ENCODE data around the gene DNAAF5.
"Not testable (repeated sequence)": the region's sequence is repeated elsewhere in the genome, so short reads cannot be mapped to it uniquely, and the experiment has no call there.

The DNAAF5 gene

DNA sequence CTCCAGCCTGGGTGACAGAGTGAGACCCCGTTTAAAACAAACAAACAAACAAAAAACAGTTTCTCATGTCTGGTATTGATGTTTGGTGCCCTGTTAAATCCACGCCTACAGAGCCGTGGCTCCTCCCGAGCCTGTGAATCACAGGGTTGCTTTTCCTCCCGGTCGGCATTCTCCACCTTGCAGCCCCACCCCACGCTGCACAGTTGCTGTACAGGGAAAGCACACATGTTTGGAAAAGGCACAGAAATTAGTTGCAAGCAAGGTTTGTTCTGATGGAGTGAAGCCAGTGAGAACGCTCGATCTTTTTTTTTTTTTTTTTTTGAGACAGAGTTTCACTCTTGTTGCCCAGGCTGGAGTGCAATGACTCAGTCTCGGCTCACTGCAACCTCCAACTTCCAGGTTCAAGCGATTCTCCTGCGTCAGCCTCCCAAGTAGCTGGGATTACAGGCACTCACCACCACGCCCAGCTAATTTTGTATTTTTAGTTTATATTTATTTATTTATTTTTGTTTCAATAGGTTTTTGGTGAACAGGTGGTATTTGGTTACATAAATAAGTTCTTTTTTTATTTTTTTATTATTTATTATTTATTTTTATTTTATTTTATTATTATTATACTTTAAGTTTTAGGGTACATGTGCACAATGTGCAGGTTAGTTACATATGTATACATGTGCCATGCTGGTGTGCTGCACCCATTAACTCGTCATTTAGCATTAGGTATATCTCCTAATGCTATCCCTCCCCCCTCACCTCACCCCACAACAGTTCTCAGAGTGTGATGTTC is 17.0 kb downstream of the DNAAF5 start:
- H3K4me1 Mint-ChIP-seq (ENCODE audit: low read depth); intact Hi-C loops (cut with micrococcal nuclease); H3K27me3 Mint-ChIP-seq; H3K4me3 Mint-ChIP-seq; H3K9me3 Mint-ChIP-seq; H3K27ac Mint-ChIP-seq: not testable (repeated sequence)
- H3K36me3 Mint-ChIP-seq (ENCODE audit: low read depth) = peaks cover 68% of the 10 kb centered on the region

DNA sequence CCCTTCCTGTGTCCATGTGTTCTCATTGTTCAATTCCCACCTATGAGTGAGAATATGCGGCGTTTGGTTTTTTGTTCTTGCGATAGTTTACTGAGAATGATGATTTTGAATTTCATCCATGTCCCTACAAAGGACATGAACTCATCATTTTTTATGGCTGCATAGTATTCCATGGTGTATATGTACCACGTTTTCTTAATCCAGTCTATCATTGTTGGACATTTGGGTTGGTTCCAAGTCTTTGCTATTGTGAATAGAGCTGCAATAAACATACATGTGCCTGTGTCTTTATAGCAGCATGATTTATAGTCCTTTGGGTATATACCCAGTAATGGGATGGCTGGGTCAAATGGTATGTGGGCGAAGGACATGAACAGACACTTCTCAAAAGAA is 17.6 kb downstream of the DNAAF5 start:
- H3K4me3 Mint-ChIP-seq; H3K27me3 Mint-ChIP-seq; H3K27ac Mint-ChIP-seq; H3K4me1 Mint-ChIP-seq (ENCODE audit: low read depth); H3K9me3 Mint-ChIP-seq; intact Hi-C loops (cut with micrococcal nuclease): not testable (repeated sequence)
- H3K36me3 Mint-ChIP-seq (ENCODE audit: low read depth) = peaks cover 70% of the 10 kb centered on the region

DNA sequence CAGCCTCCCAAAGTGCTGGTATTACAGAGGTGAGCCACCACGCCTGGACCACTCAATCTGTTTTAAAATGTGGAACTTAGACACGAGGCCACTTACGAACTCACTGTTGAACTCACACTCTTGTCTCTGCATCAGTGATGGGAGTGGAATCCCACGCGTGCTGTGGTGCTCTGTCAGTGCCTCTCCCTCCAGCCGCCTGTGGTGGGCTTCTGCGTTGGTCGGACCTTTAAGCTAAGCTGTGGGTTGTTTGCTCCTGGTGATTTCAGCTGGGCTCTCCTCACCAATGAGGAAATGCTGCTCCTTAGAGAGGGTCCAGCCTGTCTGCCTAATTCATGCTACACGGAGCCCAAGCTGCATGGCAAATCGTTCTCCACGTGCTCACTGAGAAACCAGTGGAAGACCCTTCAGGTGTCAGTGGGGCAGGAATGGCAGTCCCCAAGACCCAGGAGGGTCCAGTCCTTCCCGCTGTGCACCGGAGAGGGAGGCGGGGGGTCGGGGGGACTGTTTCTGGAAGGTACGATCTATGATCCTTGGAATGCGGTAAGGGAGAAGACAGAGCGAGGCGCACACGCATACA is 18.4 kb downstream of the DNAAF5 start:
- H3K27me3 Mint-ChIP-seq = no peaks in the 10 kb centered on the region
- H3K4me1 Mint-ChIP-seq (ENCODE audit: low read depth) = no peaks in the 10 kb centered on the region
- no peak overlapping the region for H3K27ac Mint-ChIP-seq
- peaks cover 65% of the 10 kb centered on the region for H3K36me3 Mint-ChIP-seq (ENCODE audit: low read depth)
- H3K4me3 Mint-ChIP-seq = no peak overlapping the region
- H3K9me3 Mint-ChIP-seq = no peaks in the 10 kb centered on the region
- intact Hi-C loops (cut with micrococcal nuclease) = no loop called here

- Mint-ChIP-seq H3K9me3 (no peaks in the 10 kb centered on the region), H3K36me3 (ENCODE audit: low read depth) (peaks cover 61% of the 10 kb centered on the region)
Observed at GRCh38 chr7:745431-746154, 19.1 kb downstream of the DNAAF5 start.

DNA sequence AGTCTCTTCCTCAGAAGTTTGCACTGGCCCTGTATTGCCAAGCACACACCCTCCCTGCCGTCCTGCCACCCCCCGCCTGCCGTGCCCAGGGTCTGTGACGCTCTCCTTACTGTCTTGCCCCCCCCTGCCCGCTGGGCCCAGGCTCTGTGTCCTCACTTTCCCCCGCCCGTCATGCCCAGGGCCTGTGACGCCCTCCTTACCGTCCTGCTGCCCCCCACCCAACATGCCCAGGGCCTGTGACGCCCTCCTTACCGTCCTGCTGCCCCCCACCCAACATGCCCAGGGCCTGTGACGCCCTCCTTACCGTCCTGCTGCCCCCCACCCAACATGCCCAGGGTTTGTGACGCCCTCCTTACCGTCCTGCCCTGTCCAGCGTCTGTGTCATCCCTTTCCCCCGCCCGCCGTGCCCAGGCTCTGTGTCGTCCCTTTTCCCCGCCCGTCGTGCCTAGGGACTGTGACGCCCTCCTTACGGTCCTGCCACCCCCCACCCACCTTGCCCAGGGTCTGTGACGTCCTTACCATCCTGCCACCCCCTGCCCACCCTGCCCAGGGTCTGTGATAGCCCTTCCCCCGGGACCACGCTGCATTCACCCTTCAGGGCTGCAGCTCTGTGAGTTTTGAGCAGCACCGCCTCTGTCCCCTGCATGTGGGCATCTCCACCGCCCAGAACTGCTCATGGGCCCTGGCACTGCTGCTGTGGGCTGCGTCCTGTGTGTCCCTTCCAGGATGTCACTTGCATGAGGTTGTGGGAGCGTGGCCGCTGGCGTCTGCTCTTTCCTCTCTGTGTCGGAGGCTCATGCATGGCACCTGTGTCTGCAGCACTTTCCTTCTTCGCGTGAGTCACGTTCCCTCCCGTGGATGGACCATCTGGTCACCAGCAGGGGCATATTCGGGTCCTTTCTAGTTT is 19.9 kb downstream of the DNAAF5 start:
- Mint-ChIP-seq H3K36me3 (ENCODE audit: low read depth) (peaks cover 58% of the 10 kb centered on the region), H3K27ac (no peak overlapping the region)
- intact Hi-C loops (cut with micrococcal nuclease) = no loop called here

More at GRCh38 chr7:745431-746154, 19.1 kb downstream of the DNAAF5 start:
- H3K4me1 Mint-ChIP-seq (ENCODE audit: low read depth) = no peaks in the 10 kb centered on the region
- H3K4me3 Mint-ChIP-seq = no peak overlapping the region
- H3K27ac Mint-ChIP-seq = no peak overlapping the region
- H3K27me3 Mint-ChIP-seq = no peaks in the 10 kb centered on the region
- intact Hi-C loops (cut with micrococcal nuclease) = no loop called here

DNA sequence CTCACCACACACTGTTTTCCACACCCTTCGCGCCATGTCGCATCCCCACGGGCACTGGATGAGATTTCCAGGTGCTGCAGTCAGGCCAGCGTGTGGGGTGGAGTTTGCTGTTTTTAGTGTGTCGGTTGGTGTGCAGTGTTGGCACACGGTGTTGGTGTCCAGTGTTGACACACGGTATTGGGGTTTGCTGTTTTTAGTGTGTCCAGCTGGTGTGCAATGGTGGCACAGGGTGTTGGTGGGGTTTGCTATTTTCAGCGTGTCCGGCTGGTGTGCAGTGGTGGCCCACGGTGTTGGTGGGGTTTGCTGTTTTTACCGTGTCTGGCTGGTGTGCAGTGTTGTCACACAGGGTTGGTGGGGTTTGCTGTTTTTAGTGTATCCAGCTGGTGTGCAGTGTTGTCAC is 20.7 kb downstream of the DNAAF5 start:
- Mint-ChIP-seq H3K27me3 (no peaks in the 10 kb centered on the region), H3K9me3 (no peaks in the 10 kb centered on the region), H3K36me3 (ENCODE audit: low read depth) (peaks cover 58% of the 10 kb centered on the region), H3K4me1 (ENCODE audit: low read depth) (no peaks in the 10 kb centered on the region), H3K27ac (no peak overlapping the region), H3K4me3 (no peak overlapping the region)
- intact Hi-C loops (cut with micrococcal nuclease) = no loop called here

More for the DNA sequence above, 19.9 kb downstream of the DNAAF5 start:
- Mint-ChIP-seq H3K9me3 (no peaks in the 10 kb centered on the region), H3K27me3 (no peaks in the 10 kb centered on the region), H3K4me3 (no peak overlapping the region), H3K4me1 (ENCODE audit: low read depth) (no peaks in the 10 kb centered on the region)

GRCh38 chr7:748446-748845 is 21.9 kb downstream of the DNAAF5 start:
- no peak overlapping the region for H3K4me3 Mint-ChIP-seq
- H3K9me3 Mint-ChIP-seq = no peaks in the 10 kb centered on the region
- no peaks in the 10 kb centered on the region for H3K4me1 Mint-ChIP-seq (ENCODE audit: low read depth)
- intact Hi-C loops (cut with micrococcal nuclease) = no loop called here
- H3K27ac Mint-ChIP-seq = no peak overlapping the region
- H3K36me3 Mint-ChIP-seq (ENCODE audit: low read depth) = peaks cover 55% of the 10 kb centered on the region
- H3K27me3 Mint-ChIP-seq = no peaks in the 10 kb centered on the region

GRCh38 chr7:749140-749551 is 22.6 kb downstream of the DNAAF5 start:
- H3K27ac Mint-ChIP-seq = no peak overlapping the region
- intact Hi-C loops (cut with micrococcal nuclease) = no loop called here
- no peaks in the 10 kb centered on the region for H3K9me3 Mint-ChIP-seq
- no peaks in the 10 kb centered on the region for H3K4me1 Mint-ChIP-seq (ENCODE audit: low read depth)
- H3K36me3 Mint-ChIP-seq (ENCODE audit: low read depth) = peaks cover 57% of the 10 kb centered on the region
- no peaks in the 10 kb centered on the region for H3K27me3 Mint-ChIP-seq
- no peak overlapping the region for H3K4me3 Mint-ChIP-seq

DNA sequence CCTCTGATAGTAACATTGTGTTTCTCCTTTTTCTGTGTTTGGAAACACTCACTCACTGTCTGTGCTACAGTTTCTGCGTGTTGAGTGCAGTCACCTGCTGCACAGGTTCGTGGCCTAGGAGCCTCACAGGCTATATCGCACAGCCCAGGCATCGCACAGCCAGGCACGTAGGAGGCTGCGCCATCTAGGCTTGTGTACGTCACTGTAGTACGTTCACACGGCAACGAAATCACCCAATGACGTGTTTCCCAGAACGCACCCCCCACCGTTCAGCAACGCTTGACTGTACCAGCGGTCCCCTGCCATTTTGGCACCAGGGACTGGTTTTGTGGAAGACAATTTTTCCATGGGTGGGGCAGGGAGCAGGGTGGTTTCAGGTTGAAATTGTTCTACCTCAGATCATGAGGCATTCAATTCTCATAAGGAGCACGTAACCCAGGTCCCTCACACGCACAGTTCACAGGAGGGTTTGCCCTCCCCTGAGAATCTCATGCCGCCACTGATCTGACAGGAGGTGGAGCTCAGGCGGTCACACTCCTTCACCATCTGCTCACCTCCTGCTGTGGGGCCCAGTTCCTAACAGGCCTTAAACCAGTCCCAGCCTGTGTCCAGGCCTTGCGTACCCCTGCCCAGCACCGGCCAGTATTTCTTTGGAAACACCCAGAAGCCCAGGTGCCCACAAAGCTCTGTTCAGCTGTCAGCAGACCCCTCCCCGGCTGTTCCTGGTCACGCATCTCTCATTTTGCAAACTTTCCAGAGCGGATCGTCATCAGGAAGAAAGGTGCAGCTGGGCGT is 23.8 kb downstream of the DNAAF5 start:
- H3K4me3 Mint-ChIP-seq = no peak overlapping the region
- H3K9me3 Mint-ChIP-seq = no peaks in the 10 kb centered on the region
- H3K4me1 Mint-ChIP-seq (ENCODE audit: low read depth) = no peaks in the 10 kb centered on the region
- H3K27me3 Mint-ChIP-seq = no peaks in the 10 kb centered on the region
- intact Hi-C loops (cut with micrococcal nuclease) = no loop called here
- peaks cover 58% of the 10 kb centered on the region for H3K36me3 Mint-ChIP-seq (ENCODE audit: low read depth)
- H3K27ac Mint-ChIP-seq = no peak overlapping the region

DNA sequence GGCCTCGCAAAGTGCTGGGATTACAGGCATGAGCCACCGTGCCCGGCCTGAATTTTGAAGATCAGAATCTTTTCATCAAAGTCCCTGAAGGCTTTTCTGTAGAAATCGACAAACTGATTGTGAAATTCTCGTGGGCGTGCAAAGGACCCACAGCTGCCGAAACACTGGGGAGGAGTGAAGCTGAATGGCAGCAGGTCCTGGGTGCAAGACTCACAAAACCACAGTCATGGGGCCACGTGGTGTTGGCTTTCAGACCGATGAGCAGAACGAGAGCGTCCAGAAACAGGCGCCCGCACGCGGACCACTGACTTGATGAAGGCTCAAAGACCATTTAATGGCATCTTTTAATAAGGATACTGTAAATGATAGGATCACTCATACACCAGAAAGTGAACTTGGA is 25.3 kb downstream of the DNAAF5 start:
- Mint-ChIP-seq H3K27me3 (no peaks in the 10 kb centered on the region), H3K27ac (no peak overlapping the region), H3K9me3 (no peaks in the 10 kb centered on the region), H3K4me1 (ENCODE audit: low read depth) (no peaks in the 10 kb centered on the region), H3K36me3 (ENCODE audit: low read depth) (peaks cover 68% of the 10 kb centered on the region), H3K4me3 (no peak overlapping the region)
- intact Hi-C loops (cut with micrococcal nuclease) = no loop called here

- intact Hi-C loops (cut with micrococcal nuclease); H3K9me3 Mint-ChIP-seq; H3K4me1 Mint-ChIP-seq (ENCODE audit: low read depth); H3K27me3 Mint-ChIP-seq; H3K4me3 Mint-ChIP-seq; H3K27ac Mint-ChIP-seq: not testable (repeated sequence)
- H3K36me3 Mint-ChIP-seq (ENCODE audit: low read depth) = peaks cover 73% of the 10 kb centered on the region
Observed at GRCh38 chr7:752256-752655, 25.8 kb downstream of the DNAAF5 start.

DNA sequence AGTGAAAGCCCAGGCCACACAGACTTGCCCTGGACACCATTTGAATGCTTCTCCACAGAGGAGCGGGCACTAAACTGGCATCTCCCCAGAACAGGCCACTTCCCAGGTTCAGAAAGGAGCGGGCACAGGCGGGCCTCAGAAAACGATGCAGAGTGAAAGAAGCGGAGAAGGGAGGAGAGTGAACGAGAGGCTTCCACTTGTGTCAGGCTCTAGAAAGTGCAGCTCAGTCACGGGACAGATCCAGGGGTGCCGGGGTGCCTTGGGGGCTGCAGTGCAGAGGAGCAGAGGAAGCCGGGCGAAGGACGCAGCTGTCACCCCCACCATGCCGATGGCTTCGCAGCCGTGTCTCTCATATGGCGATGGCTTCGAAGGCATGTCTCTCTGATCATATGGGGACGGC is 26.7 kb downstream of the DNAAF5 start:
- no peak overlapping the region for H3K4me3 Mint-ChIP-seq
- no peaks in the 10 kb centered on the region for H3K27me3 Mint-ChIP-seq
- no peaks in the 10 kb centered on the region for H3K4me1 Mint-ChIP-seq (ENCODE audit: low read depth)
- H3K27ac Mint-ChIP-seq = no peak overlapping the region
- H3K36me3 Mint-ChIP-seq (ENCODE audit: low read depth) = peaks cover 82% of the 10 kb centered on the region
- intact Hi-C loops (cut with micrococcal nuclease) = no loop called here
- no peaks in the 10 kb centered on the region for H3K9me3 Mint-ChIP-seq
